RCC 7860 (cell line): ENCODE data around the gene GALNT7.
A peak's percentile ranks its signal among the peaks of the same experiment; 100 is the strongest.
"Not testable (repeated sequence)": the region's sequence is repeated elsewhere in the genome, so short reads cannot be mapped to it uniquely, and the experiment has no call there.

Experiments
- DNase-seq: peaks from one replicate; pipeline ENCODE4 v3.0.0-alpha.2; 2015; ENCODE audit warnings: low spot score
- FAIRE-seq: peaks from 2 replicates; lab custom pipeline; 2012; peaks lifted over from hg19 to GRCh38; lab: Jason Lieb, UNC

GALNT7 gene

GRCh38 chr4:173168396-173169177 lies at the start of gene GALNT7:
Gene GALNT7 (plus strand): TSS chr4:173168811. CDS start chr4:173168836, 25 bp downstream.
- FAIRE-seq (no peak), DNase-seq (peak; percentile 70)

GRCh38 chr4:173118819-173119218 lies 49.8 kb upstream of the GALNT7 start:
- not testable (repeated sequence) for DNase-seq, FAIRE-seq

DNA sequence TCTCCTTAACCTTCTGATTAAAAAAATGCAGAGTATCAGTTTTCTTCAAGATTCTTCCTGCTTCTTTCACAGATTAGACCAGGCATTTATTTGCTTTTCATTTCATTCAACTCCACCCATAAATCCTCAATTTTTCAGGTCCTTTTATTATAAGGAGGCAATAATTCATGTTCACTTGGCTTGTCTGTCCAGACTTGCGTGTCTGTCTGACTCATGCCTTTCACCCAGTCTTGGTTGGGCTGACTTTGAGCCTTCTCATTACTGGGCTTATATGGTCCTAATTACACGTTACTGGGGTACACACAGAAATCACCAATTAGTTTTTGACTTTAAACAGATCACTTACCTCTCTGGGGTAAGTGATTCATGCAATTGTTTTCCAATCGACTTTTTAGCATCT lies 48.8 kb upstream of the GALNT7 start:
- FAIRE-seq, result peak; percentile 55

GRCh38 chr4:173121076-173121561 lies 47.5 kb upstream of the GALNT7 start:
- FAIRE-seq (no peak), DNase-seq (peak; percentile 24)

More for the DNA sequence above, 48.8 kb upstream of the GALNT7 start:
- no peak for DNase-seq

DNA sequence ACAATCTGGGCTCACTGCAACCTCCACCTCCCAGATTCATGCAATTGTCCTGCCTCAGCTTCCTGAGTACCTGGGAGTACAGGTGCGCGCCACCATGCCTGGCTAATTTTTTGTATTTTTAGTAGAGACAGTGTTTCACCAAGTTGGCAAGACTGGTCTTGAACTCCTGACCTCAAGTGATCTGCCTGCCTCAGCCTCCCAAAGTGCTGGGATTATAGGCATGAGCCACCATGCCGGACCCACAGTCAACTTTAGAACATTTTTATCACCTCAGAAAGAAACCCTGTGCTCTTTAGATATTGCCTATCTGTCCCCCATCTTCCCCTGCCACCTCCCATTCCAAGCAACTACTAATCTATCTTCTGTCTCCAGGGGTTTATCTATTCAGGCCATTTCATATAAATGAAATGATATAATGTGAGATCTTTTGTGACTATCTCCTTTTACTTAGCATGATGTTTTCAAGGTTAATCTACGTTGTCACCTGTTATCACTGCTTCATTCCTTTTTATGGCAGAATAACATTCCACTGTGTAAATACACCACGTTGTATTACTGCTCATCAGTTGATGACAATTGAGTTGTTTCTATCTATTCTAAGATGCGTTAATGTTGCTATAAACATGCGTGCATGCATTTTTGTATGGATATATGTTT lies 44.3 kb upstream of the GALNT7 start:
- no peak for DNase-seq
- no peak for FAIRE-seq

DNA sequence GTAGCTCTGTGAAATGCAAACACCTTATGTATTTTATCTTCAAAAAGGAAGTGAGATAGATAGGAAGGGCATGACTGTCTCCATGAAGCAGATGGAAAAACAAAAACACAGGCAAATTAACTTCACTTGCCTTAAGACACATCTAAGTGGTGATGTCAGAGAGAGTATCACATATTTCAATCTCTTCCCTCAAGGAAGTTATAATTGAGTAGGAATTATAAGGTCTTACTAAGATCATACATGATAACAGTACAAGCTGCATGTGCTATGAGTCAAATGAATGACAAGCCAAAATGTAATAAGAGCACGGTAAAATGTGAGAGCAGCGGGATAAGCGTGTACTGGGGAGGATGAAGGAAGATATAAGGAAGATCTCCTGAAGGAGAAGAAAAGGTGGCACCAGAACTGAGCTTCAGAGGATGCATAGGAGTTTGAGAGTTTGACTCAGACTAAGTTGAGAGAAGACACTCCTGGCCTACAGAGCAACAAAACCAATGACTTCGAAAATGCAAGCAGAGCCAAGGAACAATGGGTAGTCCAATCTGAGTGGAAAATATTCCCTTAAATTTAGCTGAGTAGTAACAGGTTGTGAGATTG lies 43.3 kb upstream of the GALNT7 start:
- DNase-seq, result no peak
- no peak for FAIRE-seq

DNA sequence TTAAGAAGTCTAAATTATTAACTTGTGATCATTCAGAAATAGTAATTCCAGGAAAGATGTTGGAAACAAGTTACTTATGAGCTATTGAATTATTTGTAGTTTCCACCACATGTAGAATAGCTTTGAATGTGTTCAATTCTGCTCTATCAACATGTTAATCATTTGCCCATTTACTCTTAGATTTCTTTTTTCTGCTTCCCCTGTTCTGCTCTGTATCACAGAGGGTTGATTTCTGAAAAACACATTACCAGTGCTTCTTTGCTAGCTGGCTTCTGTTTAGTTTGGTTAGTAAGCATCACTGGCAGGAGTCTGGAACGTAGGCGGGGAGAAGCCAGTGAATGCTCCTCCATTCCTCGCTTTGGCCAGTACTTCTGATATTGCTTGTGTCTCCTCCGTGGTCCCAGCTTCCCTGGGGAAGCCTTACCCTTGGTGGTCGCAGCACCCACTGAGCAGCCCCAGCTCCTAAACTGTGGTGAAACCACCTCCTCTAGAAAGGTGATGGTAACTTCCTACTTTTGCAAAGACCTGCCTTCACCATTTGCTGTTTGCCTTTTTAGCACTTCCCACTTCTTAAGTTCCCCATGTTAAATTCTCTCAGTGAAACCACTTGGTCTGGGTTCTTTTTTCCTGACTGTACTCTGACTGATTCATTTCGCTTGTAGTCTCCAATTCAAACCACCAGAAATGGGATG lies 40.3 kb upstream of the GALNT7 start:
- DNase-seq (no peak), FAIRE-seq (no peak)

DNA sequence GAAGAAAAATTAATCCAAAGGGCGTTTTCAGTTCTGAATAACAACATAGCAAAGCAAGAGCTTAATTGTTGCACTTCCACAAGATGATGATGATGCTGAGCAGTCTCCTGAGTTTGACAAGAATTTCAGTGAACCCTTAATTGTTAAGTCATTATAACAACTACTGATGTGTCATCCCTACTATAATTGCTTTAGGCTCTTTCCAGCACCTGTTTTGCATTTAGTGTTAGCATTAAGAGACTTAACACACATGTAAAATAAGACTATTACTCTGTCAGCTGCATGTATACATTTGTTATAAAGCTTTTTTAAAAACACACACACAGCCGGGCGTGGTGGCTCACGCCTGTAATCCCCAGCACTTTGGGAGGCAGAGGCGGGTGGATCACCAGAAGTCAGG lies 37.9 kb upstream of the GALNT7 start:
- DNase-seq (no peak), FAIRE-seq (no peak)

- DNase-seq, result no peak
- FAIRE-seq, result no peak
These were observed 34.2 kb upstream of the GALNT7 start for GRCh38 chr4:173134426-173134825.

GRCh38 chr4:173135241-173135847 lies 33.3 kb upstream of the GALNT7 start:
- peak; percentile 53 for DNase-seq
- FAIRE-seq, result peak; percentile 76

GRCh38 chr4:173138624-173139023 lies 30.0 kb upstream of the GALNT7 start:
- FAIRE-seq (no peak), DNase-seq (no peak)

GRCh38 chr4:173139561-173139960 lies 29.1 kb upstream of the GALNT7 start:
- no peak for FAIRE-seq
- no peak for DNase-seq

DNA sequence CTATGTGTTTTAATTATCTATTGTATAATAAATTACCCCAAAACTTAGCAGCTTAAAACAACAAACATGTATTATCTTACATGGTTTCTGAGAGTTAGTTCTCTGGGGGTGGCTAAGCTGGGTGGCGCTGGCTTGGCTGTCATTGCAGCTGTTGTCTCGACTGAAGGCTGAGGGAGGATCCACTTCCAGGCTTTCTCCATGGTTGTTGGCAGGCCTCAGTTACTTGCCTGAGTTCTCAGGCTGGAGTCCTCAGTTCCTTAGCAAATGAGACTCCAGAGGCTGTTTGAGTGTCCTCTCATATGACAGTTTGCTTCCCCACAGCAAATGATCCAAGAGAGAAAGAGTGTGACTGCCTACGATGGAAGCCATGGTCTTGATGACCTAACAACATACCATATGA lies 23.5 kb upstream of the GALNT7 start:
- DNase-seq (no peak), FAIRE-seq (no peak)

DNA sequence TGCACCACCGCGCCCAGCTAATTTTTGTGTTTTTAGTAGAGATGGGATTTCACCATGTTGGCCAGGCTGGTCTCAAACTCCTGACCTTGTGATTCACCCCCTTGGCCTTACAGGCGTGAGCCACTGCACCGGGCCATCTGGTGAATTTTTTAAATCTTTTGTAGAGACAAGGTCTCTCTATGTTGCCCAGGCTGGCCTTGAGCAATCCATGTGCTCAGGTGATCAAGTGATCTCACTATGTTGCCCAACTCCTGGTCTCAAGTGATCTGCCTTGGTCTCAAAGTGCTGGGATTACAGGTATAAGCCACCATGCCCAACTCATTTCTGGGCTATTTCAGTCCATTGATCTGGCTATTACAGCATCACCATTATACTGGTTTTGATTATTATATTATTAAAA lies 22.2 kb upstream of the GALNT7 start:
- FAIRE-seq, result no peak
- DNase-seq, result no peak

GRCh38 chr4:173151496-173151895 lies 17.1 kb upstream of the GALNT7 start:
- no peak for DNase-seq
- no peak for FAIRE-seq

DNA sequence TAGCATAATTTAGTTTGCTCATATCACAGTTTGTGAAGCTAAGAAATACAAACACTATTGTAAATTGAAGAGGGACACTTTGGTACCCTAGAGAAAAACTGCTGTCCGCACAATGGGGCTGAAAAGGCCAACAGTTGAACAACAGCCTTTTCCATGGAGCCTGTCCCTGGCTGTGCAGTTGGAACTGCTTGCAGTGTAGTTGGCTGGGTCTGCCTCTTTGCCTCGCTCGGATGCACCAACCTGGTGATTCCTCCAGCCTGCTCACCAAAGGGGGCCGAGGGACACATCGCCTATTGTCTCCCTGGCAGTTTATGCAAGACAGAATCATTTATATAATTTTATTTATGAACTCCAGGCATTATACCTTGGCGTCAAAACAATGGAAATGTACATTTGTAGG lies 16.5 kb upstream of the GALNT7 start:
- no peak for FAIRE-seq
- no peak for DNase-seq

GRCh38 chr4:173153445-173153844 lies 15.2 kb upstream of the GALNT7 start:
- FAIRE-seq, result peak; percentile 66

DNA sequence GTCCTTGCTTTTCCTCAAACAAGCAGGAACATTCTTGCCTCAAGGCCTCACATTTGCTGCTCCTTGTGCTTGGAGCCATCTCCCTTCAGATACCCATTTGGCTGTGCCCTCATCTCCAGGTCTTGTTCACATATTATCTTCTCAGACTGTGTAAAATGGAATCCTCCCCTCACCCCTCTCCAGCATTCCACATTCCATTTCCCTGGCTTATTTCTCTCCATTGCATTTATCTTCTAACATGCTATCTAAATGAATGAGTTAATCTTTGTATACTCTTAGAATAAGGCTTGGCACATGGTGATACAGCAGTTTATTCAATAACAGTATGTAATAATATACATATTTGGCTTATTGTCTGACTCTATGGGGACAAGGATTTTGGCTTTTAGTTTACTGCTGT lies 8.8 kb upstream of the GALNT7 start:
- no peak for FAIRE-seq
- no peak for DNase-seq

More at GRCh38 chr4:173153445-173153844, 15.2 kb upstream of the GALNT7 start:
- no peak for DNase-seq

DNA sequence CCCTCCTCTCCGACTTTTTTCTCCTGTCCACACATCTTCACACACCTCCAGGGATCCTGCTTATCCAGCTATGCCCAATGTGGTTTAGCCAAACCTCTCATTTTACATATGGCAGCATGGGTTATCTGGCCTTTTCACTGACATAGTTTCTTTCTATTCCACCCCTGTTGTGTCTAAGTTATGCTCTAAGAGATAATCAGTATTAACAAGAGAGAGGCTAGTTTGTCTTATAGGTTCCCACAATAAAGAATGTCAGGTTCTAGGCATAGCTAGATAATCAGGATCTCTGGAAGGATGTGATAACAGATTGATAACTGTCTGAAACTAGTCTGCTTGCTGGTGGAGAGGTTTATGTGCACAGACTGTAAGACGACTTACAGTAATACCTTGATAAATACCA lies 7.7 kb upstream of the GALNT7 start:
- FAIRE-seq (no peak), DNase-seq (no peak)

DNA sequence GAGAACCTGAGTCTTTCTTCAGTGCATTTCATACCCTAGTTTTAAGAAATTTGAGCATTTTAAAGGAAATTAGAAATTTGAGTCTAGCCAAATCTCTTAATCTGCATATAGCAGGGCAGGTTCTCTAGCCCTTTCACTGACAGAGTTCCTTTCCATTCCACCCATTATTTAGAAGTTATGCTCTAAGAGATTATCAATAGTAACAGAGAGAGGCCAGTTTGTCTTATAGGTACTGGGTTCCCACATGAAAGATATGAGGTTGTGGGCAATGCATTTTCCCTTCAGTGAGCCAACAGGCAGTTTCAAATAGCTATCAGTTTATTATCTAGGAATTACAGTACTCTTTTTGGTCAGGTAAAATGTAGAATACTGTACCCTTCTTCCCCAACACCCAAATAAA lies 7.3 kb upstream of the GALNT7 start:
- no peak for DNase-seq
- no peak for FAIRE-seq

- FAIRE-seq, result no peak
- no peak for DNase-seq
These were observed 2.9 kb upstream of the GALNT7 start for GRCh38 chr4:173165706-173166105.
